GM12875 (cell line): ENCODE results near the gene RAB6B.
A peak's percentile ranks its signal among the peaks of the same experiment; 100 is the strongest.

Experiments
- H3K4me3 ChIP-seq: one replicate; pipeline ENCODE4 v1.5.1; 2011; ENCODE audit warnings: low read depth, low read length, control low read depth
- CTCF ChIP-seq: IDR thresholded peaks from 2 replicates; pipeline ENCODE4 v1.5.1; 2011; ENCODE audit warnings: low read depth, mild to moderate bottlenecking, control low read depth, inconsistent platforms, low read length, moderate library complexity, borderline replicate concordance; ENCODE audit not compliant: insufficient read depth

RAB6B gene

GRCh38 chr3:133868758-133869475 is 26.8 kb downstream of the RAB6B start:
- TF ChIP-seq CTCF = no peak

DNA sequence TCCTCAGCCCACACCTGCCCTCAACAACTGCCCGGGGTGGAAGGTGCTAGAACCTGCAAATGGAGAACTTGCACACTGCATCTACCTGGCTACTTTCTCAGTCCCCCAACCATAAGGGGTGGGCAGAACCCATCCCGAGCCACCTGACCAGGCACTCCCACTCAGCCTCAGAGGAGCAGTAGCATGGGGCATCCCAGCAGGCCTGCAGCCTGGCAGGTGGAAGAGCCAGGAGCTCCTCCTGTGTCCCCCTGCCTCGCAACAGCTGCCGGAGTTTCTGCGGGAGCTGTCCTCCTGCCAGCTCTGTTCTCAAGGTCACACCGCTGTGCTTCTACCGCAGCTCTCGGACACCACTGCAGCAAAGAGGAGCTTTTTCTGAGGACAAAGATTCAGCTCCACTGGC is 27.5 kb downstream of the RAB6B start:
- TF ChIP-seq CTCF = no peak
- H3K4me3 ChIP-seq = no peak overlapping the region

More at GRCh38 chr3:133868758-133869475, 26.8 kb downstream of the RAB6B start:
- no peak overlapping the region for H3K4me3 ChIP-seq

DNA sequence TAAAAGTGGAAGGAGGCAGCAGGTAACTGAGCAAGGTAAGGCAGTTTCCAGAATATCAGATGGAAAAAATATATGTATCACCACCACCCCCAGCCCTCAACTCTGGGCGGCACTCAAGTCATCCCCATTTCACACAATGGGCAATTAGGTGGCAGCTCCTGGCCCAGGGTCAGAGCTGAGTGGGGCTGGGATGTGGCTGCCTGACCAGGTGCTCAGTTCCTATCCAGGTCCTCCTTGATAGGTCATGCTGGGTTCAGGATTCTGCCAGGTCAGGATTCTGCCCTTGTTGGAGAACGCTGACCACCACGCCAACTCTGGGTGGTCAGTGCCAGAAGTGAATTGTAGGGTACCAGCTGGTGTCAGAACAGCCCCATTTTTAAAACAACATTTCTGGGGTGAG is 29.5 kb downstream of the RAB6B start:
- no peak for TF ChIP-seq CTCF
- no peak overlapping the region for H3K4me3 ChIP-seq

- H3K4me3 ChIP-seq = no peak overlapping the region
- peak; percentile 28; the same call in 1 of the 2 replicates for TF ChIP-seq CTCF
These were observed 30.4 kb downstream of the RAB6B start for GRCh38 chr3:133865136-133865855.

- no peak for TF ChIP-seq CTCF
- H3K4me3 ChIP-seq = no peak overlapping the region
These were observed 31.1 kb downstream of the RAB6B start for GRCh38 chr3:133864616-133865015.

GRCh38 chr3:133863911-133864310 is 31.8 kb downstream of the RAB6B start:
- no peak for TF ChIP-seq CTCF
- H3K4me3 ChIP-seq = no peak overlapping the region

- H3K4me3 ChIP-seq = no peak overlapping the region
- TF ChIP-seq CTCF = no peak
These were observed 33.5 kb downstream of the RAB6B start for GRCh38 chr3:133862161-133862560.
